OCI-LY3 (cell line): ENCODE data around the gene ZCCHC14.

Experiments
- H2AFZ ChIP-seq: fragments of 200-600, 300-600 bp; shearing (Covaris generic); 2 replicates; pipeline ENCODE4 v1.6.0; 2014; ENCODE audit warnings: antibody characterized with exemption, low read depth, low read length
- H3K27ac ChIP-seq: fragments of 200-600, 300-600 bp; sonication (generic); 2 replicates; pipeline ENCODE4 v1.5.1; 2014; ENCODE audit warnings: mild to moderate bottlenecking, low read length, moderate library complexity, mixed read lengths
- H3K27me3 ChIP-seq: fragments of 200-600, 300-600 bp; sonication (generic); 2 replicates; pipeline ENCODE4 v1.6.1; 2014; ENCODE audit warnings: low read depth, low read length, mixed read lengths
- H3K36me3 ChIP-seq: fragments of 200-600, 300-600 bp; sonication (generic); replicated peaks from 2 replicates; pipeline ENCODE3; 2014; ENCODE audit warnings: low read depth, low read length, mixed read lengths
- H3K4me1 ChIP-seq: fragments of 300-600, 200-600 bp; sonication (generic); 2 replicates; pipeline ENCODE4 v1.6.1; 2014; ENCODE audit warnings: low read length, mixed read lengths
- H3K4me2 ChIP-seq: fragments of 200-600, 300-600 bp; sonication (generic); 2 replicates; pipeline ENCODE4 v1.6.1; 2014; ENCODE audit warnings: low read length, mixed read lengths
- H3K4me3 ChIP-seq: fragments of 300-600, 200-600 bp; sonication (generic); 2 replicates; pipeline ENCODE4 v1.5.1; 2014; ENCODE audit warnings: antibody characterized with exemption, mild to moderate bottlenecking, low read length, moderate library complexity
- H3K79me2 ChIP-seq: fragments of 300-600, 200-600 bp; shearing (Covaris generic); 2 replicates; pipeline ENCODE4 v1.6.1; 2014; ENCODE audit warnings: mild to moderate bottlenecking, low read length, mixed read lengths
- H3K9ac ChIP-seq: fragments of 300-600, 200-600 bp; shearing (Covaris generic); 2 replicates; pipeline ENCODE4 v1.6.0; 2014; ENCODE audit warnings: mild to moderate bottlenecking, low read length, moderate library complexity
- H3K9me3 ChIP-seq: fragments of 200-600, 300-600 bp; shearing (Covaris generic); 2 replicates; pipeline ENCODE4 v1.6.1; 2014; ENCODE audit warnings: low read length, mixed read lengths; ENCODE audit not compliant: insufficient read depth
- H4K20me1 ChIP-seq: fragments of 200-600, 300-600 bp; sonication (generic); 2 replicates; pipeline ENCODE4 v1.6.1; 2016; ENCODE audit warnings: low read length, mixed read lengths; ENCODE audit not compliant: insufficient read depth
- CTCF ChIP-seq: fragments of 200-600, 300-600 bp; sonication (generic); IDR thresholded peaks from 2 replicates; pipeline ENCODE4 v1.5.1; 2014; ENCODE audit warnings: antibody characterized with exemption, low read length, low read depth
- EZH2phosphoT487 ChIP-seq: fragments of 200-600 bp; shearing (Covaris generic); IDR thresholded peaks from 2 replicates; pipeline ENCODE4 v1.6.1; 2018; ENCODE audit warnings: antibody characterized with exemption, mixed run types, low read depth

Gene ZCCHC14

GRCh38 chr16:87409781-87410180 is 83.0 kb downstream of the ZCCHC14 start:
- Histone ChIP-seq H4K20me1 (peaks cover 30% of the 10 kb centered on the region; the same call in 1 of the 2 replicates), H3K79me2 (no peaks in the 10 kb centered on the region), H3K9me3 (no peaks in the 10 kb centered on the region), H3K27ac (no peak overlapping the region), H3K27me3 (no peaks in the 10 kb centered on the region), H2AFZ (no peak overlapping the region), H3K4me1 (peaks cover 13% of the 10 kb centered on the region), H3K4me2 (no peak overlapping the region), H3K9ac (no peak overlapping the region), H3K36me3 (peaks cover 9% of the 10 kb centered on the region), H3K4me3 (no peak overlapping the region)
- TF ChIP-seq EZH2phosphoT487 (no peak), CTCF (no peak)

GRCh38 chr16:87409153-87409552 is 83.7 kb downstream of the ZCCHC14 start:
- Histone ChIP-seq H3K27ac (no peak overlapping the region), H3K9ac (no peak overlapping the region), H2AFZ (no peak overlapping the region), H3K36me3 (peaks cover 11% of the 10 kb centered on the region), H3K79me2 (no peaks in the 10 kb centered on the region), H3K4me2 (no peak overlapping the region), H3K27me3 (no peaks in the 10 kb centered on the region), H3K9me3 (no peaks in the 10 kb centered on the region), H3K4me1 (peaks cover 10% of the 10 kb centered on the region), H4K20me1 (peaks cover 30% of the 10 kb centered on the region; the same call in 1 of the 2 replicates), H3K4me3 (no peak overlapping the region)
- TF ChIP-seq CTCF: no peak
- no peak for TF ChIP-seq EZH2phosphoT487

- Histone ChIP-seq H3K9me3 (no peaks in the 10 kb centered on the region), H3K36me3 (peaks cover 20% of the 10 kb centered on the region), H3K79me2 (no peaks in the 10 kb centered on the region), H3K4me2 (peak overlapping the region; percentile 43), H3K27me3 (no peaks in the 10 kb centered on the region), H3K4me1 (peaks cover 10% of the 10 kb centered on the region), H4K20me1 (peaks cover 30% of the 10 kb centered on the region; the same call in 1 of the 2 replicates), H3K4me3 (peak overlapping the region; percentile 11), H2AFZ (no peak overlapping the region), H3K9ac (no peak overlapping the region), H3K27ac (no peak overlapping the region)
- TF ChIP-seq EZH2phosphoT487: no peak
- TF ChIP-seq CTCF: no peak
These were observed 85.2 kb downstream of the ZCCHC14 start for GRCh38 chr16:87407511-87408112.

- Histone ChIP-seq H3K4me2 (no peak overlapping the region), H3K27me3 (no peaks in the 10 kb centered on the region), H3K9me3 (no peaks in the 10 kb centered on the region), H3K4me1 (peaks cover 10% of the 10 kb centered on the region), H3K27ac (no peak overlapping the region), H3K36me3 (peaks cover 24% of the 10 kb centered on the region), H3K79me2 (no peaks in the 10 kb centered on the region), H4K20me1 (peaks cover 30% of the 10 kb centered on the region; the same call in 1 of the 2 replicates), H3K4me3 (no peak overlapping the region), H3K9ac (no peak overlapping the region), H2AFZ (no peak overlapping the region)
- TF ChIP-seq CTCF (no peak), EZH2phosphoT487 (no peak)
These were observed 86.2 kb downstream of the ZCCHC14 start for GRCh38 chr16:87406495-87407088.
